GM19193 (cell line): Measurements from ENCODE around the gene CMKLR1.

Experiments used
- POLR2A ChIP-seq: IDR thresholded peaks from 4 replicates; pipeline ENCODE4 v1.6.1; 2011; ENCODE audit not compliant: insufficient read depth, insufficient read length; ENCODE audit errors: extremely low read depth

The CMKLR1 gene

GRCh38 chr12:108265505-108265904 lies 73.6 kb downstream of the CMKLR1 start:
- TF ChIP-seq POLR2A = no peak

DNA sequence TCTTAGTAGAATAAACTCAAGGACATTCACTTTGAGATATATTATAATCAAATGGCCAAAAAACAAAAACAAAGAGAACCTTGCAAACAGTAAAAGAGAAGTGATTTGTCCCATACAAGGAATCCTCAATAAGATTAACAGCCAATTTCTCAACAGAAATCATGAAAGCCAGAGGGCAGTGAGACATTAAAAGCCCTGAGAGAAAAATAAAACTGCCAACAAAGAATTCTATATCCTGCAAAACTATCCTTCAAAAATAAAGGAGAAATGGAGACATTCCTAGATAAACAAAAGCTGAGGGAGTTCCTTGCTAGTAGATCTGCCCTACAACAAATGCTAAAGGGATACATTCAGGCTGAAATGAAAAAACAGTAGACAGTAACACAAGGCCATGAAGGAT lies 78.1 kb downstream of the CMKLR1 start:
- no peak for TF ChIP-seq POLR2A

GRCh38 chr12:108260039-108260438 lies 79.1 kb downstream of the CMKLR1 start:
- TF ChIP-seq POLR2A = no peak

DNA sequence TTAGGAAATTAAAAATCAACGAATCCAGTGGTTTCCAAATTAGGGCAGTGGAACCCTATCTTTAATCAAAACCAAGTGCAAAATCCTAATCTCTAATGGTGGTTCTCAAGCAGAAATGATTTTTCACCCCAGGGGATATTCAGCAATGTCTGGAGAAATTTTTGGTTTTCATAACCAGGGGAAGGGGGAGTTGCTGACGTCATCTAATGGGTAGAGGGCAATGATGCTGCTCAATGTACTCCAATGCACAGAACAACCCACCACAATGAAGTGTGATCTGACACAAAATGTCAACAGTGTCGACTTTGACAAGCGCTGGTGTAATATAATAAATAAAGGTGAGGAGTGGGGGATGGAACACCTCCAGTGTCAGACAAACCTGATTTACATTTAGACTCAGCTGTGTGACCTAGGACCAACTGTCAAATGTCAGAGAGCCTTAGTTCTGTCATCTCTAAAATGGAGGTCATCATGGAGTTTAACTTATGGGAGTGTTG lies 81.5 kb downstream of the CMKLR1 start:
- TF ChIP-seq POLR2A = no peak

DNA sequence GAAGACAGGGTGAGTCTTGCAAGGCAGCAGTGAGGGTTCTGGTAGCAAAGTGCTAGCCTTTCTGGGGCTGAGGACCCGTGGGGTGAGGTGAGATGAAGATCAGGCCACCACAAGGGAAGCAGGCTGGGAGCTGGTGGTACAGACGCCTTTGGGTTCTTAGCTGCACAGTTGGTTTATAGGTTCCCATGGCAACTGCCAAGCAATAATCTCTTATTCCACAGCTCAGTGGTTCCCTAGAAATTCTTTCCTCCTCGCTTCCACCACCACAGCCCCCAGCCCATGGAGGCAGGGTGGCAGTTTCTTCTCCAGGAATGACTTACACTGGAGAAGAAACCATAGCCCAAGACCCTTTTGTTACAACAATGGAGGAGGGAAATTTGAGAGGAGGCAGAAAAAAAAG lies 82.1 kb downstream of the CMKLR1 start:
- TF ChIP-seq POLR2A = no peak

DNA sequence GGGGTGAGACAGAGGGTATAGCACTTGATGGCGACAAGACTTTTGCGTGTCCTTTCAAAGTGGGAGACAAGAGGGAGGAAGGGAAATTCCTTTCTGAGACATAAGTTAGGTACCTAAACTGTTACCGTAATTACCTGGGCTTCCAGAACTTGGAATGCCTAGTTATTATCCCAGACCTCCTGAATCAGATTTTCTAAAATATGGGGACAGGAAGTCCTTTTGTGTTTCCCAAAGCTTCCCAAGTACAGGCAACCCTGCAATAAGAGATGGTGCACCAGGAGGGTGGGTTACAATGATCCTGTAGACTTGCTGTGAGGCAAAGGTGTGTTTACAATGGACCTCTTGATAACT lies 83.9 kb downstream of the CMKLR1 start:
- TF ChIP-seq POLR2A = no peak

- TF ChIP-seq POLR2A = no peak
These were observed 84.4 kb downstream of the CMKLR1 start for GRCh38 chr12:108254517-108255251.

GRCh38 chr12:108254030-108254429 lies 85.1 kb downstream of the CMKLR1 start:
- TF ChIP-seq POLR2A = no peak

GRCh38 chr12:108253540-108253939 lies 85.6 kb downstream of the CMKLR1 start:
- no peak for TF ChIP-seq POLR2A

GRCh38 chr12:108252523-108252922 lies 86.6 kb downstream of the CMKLR1 start:
- no peak for TF ChIP-seq POLR2A

GRCh38 chr12:108248011-108248410 lies 91.1 kb downstream of the CMKLR1 start:
- no peak for TF ChIP-seq POLR2A

DNA sequence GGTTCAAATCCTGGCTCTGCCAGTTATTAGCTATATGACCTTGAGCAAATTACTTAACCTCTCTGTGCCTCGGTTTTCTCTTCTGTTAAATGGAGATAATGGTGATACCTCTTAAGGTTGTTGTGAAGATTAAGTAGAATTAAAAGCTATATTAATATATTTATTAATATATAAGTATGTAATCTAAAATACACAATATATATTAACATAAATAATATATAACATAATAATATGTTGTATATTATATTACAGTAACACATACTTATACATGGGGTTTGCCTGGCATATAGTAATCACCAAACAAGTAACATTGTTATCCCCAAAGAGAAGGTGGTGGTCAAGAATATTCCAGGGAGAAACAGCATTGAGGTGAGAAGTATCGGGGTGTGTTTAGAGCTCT lies 92.0 kb downstream of the CMKLR1 start:
- no peak for TF ChIP-seq POLR2A

GRCh38 chr12:108241986-108242703 lies 97.0 kb downstream of the CMKLR1 start:
- no peak for TF ChIP-seq POLR2A

DNA sequence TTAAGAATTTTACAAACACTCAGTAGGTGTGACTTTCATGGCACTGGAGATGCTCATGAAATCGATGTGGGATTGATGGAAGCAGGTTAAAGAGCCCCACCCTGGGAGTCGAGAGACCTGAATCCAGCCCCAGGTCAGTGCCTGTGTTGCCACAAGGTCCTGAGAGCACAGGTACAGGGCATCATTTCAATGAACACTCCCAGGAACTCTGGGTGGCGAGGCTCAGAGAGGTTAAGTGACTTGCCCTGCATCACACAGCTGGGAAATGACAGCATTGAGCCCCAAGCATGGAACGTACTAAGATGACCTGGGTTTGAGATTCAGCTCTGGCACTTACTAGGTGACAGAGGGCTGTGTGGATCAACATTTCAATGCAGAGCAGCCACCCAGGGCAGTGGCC lies 98.2 kb downstream of the CMKLR1 start:
- no peak for TF ChIP-seq POLR2A

GRCh38 chr12:108240027-108240785 lies 98.9 kb downstream of the CMKLR1 start:
- no peak for TF ChIP-seq POLR2A
